ENCODE data around the gene NDRG3. TPM values are rescaled to one million over a fixed set of nuclear protein-coding genes. Genes with fewer than 3 reads are reported as not detected.

Gene NDRG3
- total and polyA plus RNA-seq, 9 donors = 16.7 to 66.0 (median 24.1) TPM

GRCh38 chr20:36672991-36673390 lies 72.9 kb downstream of the NDRG3 start:
- no peak overlapping the region for H3K4me3 ChIP-seq
- no peak for TF ChIP-seq CTCF (IDR thresholded peaks at IDR 0.05)
- H3K36me3 ChIP-seq = no peaks in the 10 kb centered on the region
- 61 to 68% (median 66%) methylated on average over 4 of the region's 4 CpGs for WGBS, 3 donors
- no peaks in the 10 kb centered on the region for H3K9me3 ChIP-seq
- no peaks in the 10 kb centered on the region for H3K27me3 ChIP-seq
- intact Hi-C loops (cut with DNase I) = no loop called here
- H3K4me1 ChIP-seq (ENCODE audit: insufficient read depth) = no peaks in the 10 kb centered on the region
- DNase-seq = no peak
- no peak overlapping the region for H3K27ac ChIP-seq

- no peaks in the 10 kb centered on the region for H3K4me1 ChIP-seq (ENCODE audit: insufficient read depth)
- no peaks in the 10 kb centered on the region for H3K36me3 ChIP-seq
- no peak overlapping the region for H3K4me3 ChIP-seq
- DNase-seq = no peak
- H3K9me3 ChIP-seq = no peaks in the 10 kb centered on the region
- 92 to 99% (median 96%) methylated on average over 3 of the region's 3 CpGs for WGBS, 3 donors
- intact Hi-C loops (cut with DNase I) = no loop called here
- TF ChIP-seq POLR2A (IDR thresholded peaks at IDR 0.05) (no peak), EP300 (IDR thresholded peaks at IDR 0.05) (no peak), CTCF (IDR thresholded peaks at IDR 0.05) (no peak)
- no peaks in the 10 kb centered on the region for H3K27me3 ChIP-seq
- H3K27ac ChIP-seq = no peak overlapping the region
These were observed 75.1 kb downstream of the NDRG3 start for GRCh38 chr20:36670665-36671357.

GRCh38 chr20:36666181-36666740 lies 79.6 kb downstream of the NDRG3 start:
- Histone ChIP-seq H3K27me3 (no peaks in the 10 kb centered on the region), H3K4me1 (ENCODE audit: insufficient read depth) (no peaks in the 10 kb centered on the region), H3K9me3 (no peaks in the 10 kb centered on the region), H3K36me3 (no peaks in the 10 kb centered on the region), H3K4me3 (no peak overlapping the region), H3K27ac (no peak overlapping the region)
- 67 to 75% (median 70%) methylated on average over 4 of the region's 4 CpGs for WGBS, 3 donors
- no peak for DNase-seq
- no peak for TF ChIP-seq POLR2A (IDR thresholded peaks at IDR 0.05)
- TF ChIP-seq EP300 (IDR thresholded peaks at IDR 0.05) = no peak
- no peak for TF ChIP-seq CTCF (IDR thresholded peaks at IDR 0.05)
- intact Hi-C loops (cut with DNase I) = no loop called here

- TF ChIP-seq POLR2A (IDR thresholded peaks at IDR 0.05) (no peak), EP300 (IDR thresholded peaks at IDR 0.05) (no peak), CTCF (IDR thresholded peaks at IDR 0.05) (no peak)
- H3K36me3 ChIP-seq = no peaks in the 10 kb centered on the region
- WGBS, 3 donors = 80 to 86% (median 84%) methylated on average over 2 of the region's 2 CpGs
- no peaks in the 10 kb centered on the region for H3K9me3 ChIP-seq
- H3K27me3 ChIP-seq = no peaks in the 10 kb centered on the region
- intact Hi-C loops (cut with DNase I) = no loop called here
- no peak for DNase-seq
- no peaks in the 10 kb centered on the region for H3K4me1 ChIP-seq (ENCODE audit: insufficient read depth)
- H3K27ac ChIP-seq = no peak overlapping the region
- no peak overlapping the region for H3K4me3 ChIP-seq
These were observed 82.9 kb downstream of the NDRG3 start for GRCh38 chr20:36663031-36663430.
